Stimulated activated CD4-positive, alpha-beta T cell treated with anti-CD3 and anti-CD28 coated beads, Interleukin-1b, Interleukin-23, amount 100 ng/mL, for 4 hours (primary cell): ENCODE measurements around the gene RARB.

ENCODE experiments used
- DNase-seq, 2 donors: peaks; one replicate each; pipeline ENCODE4 v3.0.0-alpha.2; 2020; ENCODE audit warnings: low read depth in 2 of 2

Gene RARB

GRCh38 chr3:25472153-25472552 is 44.1 kb downstream of the RARB start:
- no peak for DNase-seq

GRCh38 chr3:25472731-25473130 is 44.7 kb downstream of the RARB start:
- DNase-seq: no peak

GRCh38 chr3:25473246-25473645 is 45.2 kb downstream of the RARB start:
- DNase-seq: no peak

GRCh38 chr3:25474052-25474451 is 46.0 kb downstream of the RARB start:
- DNase-seq: no peak

- DNase-seq: no peak
These were observed 48.6 kb downstream of the RARB start for GRCh38 chr3:25476639-25477038.

GRCh38 chr3:25478211-25478757 is 50.2 kb downstream of the RARB start:
- no peak for DNase-seq

GRCh38 chr3:25478964-25479726 is 51.1 kb downstream of the RARB start:
- DNase-seq: no peak

- no peak for DNase-seq
These were observed 51.6 kb downstream of the RARB start for GRCh38 chr3:25479727-25480010.

- DNase-seq: no peak
These were observed 52.7 kb downstream of the RARB start for GRCh38 chr3:25480811-25481210.

GRCh38 chr3:25481386-25481785 is 53.3 kb downstream of the RARB start:
- no peak for DNase-seq

- DNase-seq: no peak
These were observed 55.4 kb downstream of the RARB start for GRCh38 chr3:25483456-25483855.

GRCh38 chr3:25485673-25486072 is 57.6 kb downstream of the RARB start:
- DNase-seq: no peak

- DNase-seq: no peak
These were observed 58.9 kb downstream of the RARB start for GRCh38 chr3:25486932-25487331.

GRCh38 chr3:25489858-25490593 is 62.0 kb downstream of the RARB start:
- DNase-seq: no peak

GRCh38 chr3:25493246-25493645 is 65.2 kb downstream of the RARB start:
- no peak for DNase-seq

GRCh38 chr3:25493786-25494185 is 65.7 kb downstream of the RARB start:
- DNase-seq: no peak

GRCh38 chr3:25495304-25495703 is 67.2 kb downstream of the RARB start:
- no peak for DNase-seq

- DNase-seq: no peak
These were observed 67.7 kb downstream of the RARB start for GRCh38 chr3:25495726-25496253.

GRCh38 chr3:25497096-25497495 is 69.0 kb downstream of the RARB start:
- no peak for DNase-seq

- DNase-seq: no peak
These were observed 72.7 kb downstream of the RARB start for GRCh38 chr3:25500706-25501210.

GRCh38 chr3:25502233-25502632 is 74.2 kb downstream of the RARB start:
- no peak for DNase-seq

- no peak for DNase-seq
These were observed 75.8 kb downstream of the RARB start for GRCh38 chr3:25503898-25504301.

- DNase-seq: no peak
These were observed 77.5 kb downstream of the RARB start for GRCh38 chr3:25505581-25505980.
